ENCODE data around the gene ZNF385D. TPM values are rescaled to one million over a fixed set of nuclear protein-coding genes. Genes with fewer than 3 reads are reported as not detected.
"Not testable (repeated sequence)": the region's sequence is repeated elsewhere in the genome, so short reads cannot be mapped to it uniquely, and the experiment has no call there.

The ZNF385D gene
- total RNA-seq, 1 donor from 2014 or later: 1.3 TPM

DNA sequence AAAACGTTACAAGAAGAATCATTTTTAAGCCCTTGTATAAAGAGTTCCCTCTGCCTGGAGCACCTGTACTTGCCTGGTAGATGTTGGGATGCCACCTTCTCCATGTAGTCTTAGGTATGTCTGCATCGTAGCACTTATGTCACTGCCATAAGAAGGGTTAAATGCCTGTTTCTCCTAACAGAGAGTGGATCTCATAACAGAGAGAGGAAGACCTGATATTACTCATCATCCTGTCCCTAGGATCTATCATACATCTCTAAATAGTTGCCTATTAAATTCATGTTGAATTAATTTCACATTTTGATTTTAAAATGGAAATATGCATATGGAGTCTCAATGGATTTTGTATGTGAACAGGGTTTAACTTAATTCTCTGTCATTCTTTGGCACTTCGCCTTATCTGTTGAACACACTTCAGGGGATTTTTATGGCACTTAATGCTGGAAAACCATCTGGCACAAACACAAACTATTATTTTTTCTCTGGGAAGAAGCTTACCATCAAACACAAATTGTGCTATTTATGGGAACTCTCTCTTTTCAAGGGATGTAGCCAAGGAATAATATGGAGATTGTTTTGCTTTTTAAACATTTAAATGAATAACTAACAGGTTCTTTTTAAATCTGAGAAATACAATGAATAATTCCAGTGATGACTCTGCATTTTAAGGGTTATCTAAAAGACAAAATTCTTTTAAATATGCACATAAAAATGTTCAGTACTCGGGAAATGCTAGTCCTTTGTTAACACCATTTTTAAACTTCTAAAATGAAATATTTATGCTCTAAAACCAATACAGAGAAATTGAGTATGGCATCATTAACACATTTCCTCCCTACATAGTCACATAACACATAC lies 230.7 kb downstream of the ZNF385D start:
- DNase-seq (ENCODE audit: low read depth in 2 of 2): no peak

DNA sequence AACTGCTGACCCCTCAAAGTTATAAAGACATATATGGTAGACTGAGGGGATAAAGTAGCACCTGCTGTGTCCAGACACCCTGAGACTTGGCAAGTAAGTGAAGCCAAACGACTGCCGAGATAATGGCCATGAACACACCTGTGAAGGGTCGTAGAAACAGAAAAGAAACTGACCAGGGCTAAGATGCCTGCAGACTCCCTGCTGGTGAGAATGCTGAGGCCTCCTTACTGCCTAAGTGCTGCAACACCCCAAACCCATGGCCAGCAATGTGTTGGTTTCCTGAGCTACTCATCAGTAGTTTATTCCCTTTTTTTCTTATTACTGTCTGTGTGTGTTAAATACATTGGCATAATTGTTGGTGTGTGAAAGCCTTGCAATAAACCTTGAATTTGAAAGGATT lies 233.8 kb downstream of the ZNF385D start:
- no peak for DNase-seq (ENCODE audit: low read depth in 2 of 2)

DNA sequence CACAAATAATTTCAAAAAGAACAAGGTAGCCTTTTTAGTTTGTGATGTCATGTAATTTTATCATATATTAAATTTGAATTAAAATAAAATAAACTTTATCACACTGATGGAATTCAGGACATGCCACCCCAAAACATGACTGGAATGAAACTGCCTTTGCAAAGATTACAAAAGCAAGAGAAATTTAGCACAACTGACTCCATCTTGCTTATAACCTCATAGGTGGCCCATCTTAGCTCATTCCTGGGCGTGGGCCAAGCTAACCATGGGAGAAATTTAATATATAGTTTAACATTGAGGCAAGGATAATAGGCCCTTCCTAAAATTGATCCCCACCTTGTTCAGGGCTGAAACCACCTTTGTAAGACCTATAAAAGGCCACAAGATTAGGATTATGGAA lies 235.6 kb downstream of the ZNF385D start:
- DNase-seq (ENCODE audit: low read depth in 2 of 2): no peak

DNA sequence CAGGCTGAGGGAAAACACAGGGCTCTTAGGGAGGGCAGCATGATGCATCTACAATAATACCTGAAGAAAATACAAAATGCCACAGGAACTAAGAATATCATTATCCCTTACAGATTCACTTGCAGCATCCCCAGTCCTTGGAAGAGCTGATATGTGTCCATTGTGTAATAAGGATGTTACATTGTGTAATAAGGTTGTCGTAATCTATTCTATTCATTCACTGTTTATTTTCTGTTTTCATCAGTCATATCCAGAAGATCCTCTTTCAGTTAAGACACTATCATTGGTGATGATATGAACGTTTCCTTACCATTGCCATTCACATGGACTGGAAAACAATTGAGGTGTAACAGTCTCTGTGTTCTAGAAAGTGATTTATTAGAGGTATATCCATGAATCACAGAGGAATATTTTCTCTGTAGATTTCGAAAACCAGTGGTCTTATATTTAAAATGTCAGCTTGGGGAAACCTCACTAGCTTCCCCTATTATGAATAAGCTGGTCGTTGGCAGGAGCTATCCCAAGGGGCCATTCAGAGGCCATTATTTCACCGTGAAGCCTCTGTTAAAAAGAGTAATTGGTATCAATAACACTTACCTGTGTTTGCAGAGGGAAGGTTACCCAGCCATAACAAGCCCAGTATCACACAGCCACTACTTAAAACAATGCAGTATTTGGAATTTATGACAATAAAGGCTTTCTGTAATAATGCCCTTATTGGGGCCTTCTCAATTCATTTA lies 241.1 kb downstream of the ZNF385D start:
- DNase-seq (ENCODE audit: low read depth in 2 of 2): no peak

DNA sequence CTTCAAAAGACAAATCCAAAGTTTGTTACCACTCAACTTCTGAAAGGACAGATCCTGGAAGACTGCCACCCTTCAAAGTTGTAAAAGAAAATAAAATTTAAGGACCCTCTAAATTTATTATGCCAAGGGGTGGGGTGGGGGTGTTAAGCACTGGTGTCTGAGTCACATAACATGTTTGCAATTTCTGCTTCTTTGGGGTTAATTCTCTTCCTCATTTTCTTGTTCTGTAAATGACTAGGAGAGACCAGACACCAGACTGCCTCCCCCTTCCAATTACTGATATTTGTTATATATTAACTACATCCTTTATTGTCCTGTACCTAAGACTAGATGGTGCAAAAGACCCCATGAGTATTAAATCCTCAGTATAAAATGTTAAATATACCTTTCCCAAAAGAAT lies 242.8 kb downstream of the ZNF385D start:
- no peak for DNase-seq (ENCODE audit: low read depth in 2 of 2)

DNA sequence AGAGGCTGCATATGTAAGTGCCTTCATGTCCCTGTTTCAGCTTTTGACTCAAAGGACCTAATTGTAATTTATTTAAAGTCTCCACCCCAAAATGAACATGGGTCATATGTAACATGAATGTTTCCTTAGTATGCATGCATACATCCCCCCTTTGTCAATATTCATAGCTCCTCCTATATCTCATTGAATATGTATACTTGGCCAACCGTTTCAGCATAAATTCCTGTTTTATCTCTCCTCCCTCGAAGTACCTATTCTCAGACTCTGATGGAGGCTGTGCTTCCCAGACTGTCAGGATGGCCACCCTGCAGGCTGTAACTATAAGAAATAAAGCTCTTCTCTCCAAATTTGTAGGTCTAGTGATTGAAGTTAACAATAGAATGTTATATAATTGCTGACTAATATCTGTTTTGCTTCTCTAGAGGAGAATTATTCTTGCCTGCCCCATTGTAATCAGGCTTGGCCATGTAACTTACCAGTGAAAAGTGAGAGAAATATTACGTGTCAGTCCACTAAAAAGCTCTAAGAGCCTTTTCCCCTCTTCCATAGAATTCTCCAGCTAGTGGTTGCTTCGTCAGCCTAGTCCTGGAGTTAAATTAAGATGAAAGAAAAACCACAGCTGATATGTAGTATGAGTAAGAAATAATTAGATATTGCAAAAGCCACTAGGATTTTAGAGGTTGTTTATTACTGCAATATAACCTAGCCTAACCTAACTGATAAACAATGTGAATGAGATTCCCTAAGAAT lies 245.1 kb downstream of the ZNF385D start:
- DNase-seq (ENCODE audit: low read depth in 2 of 2): no peak

DNA sequence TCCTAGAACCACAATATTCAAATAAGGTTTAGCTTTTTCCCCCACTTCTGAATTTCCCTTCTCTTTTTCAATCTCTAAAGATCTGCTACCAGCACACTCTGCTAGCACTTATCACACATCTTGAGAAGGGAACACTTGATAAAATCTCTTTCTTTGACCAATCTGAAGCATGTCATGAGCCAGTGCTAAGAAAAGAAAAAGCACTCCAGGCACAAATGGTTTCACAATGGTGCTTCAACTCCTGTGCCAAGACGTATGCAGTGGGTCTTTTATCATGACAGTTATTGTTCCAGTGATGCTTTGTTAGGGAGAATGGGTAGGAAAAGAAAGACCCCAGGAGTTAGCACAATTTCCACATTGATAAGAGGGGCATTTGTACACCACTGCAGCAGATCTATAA lies 248.4 kb downstream of the ZNF385D start:
- no peak for DNase-seq (ENCODE audit: low read depth in 2 of 2)

DNA sequence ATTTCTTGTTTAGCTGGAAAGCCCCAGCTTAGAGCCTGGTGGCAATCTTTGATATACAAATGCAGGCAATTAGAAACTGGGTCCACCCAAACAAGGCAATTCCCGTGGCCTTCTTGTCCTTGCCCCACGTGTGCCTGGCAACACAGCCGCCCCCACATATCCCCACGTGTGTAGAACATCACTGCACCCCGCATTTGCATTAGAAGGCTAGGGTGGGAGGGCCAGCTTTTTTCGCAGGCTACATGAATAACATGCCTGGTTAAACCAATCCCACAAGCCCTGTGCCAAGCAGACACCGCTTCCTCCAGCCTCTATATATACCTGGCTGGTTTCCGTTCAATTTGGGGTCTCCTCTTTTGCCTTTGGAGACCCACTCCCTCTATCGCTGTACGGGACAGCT lies 250.2 kb downstream of the ZNF385D start:
- no peak for DNase-seq (ENCODE audit: low read depth in 2 of 2)

DNA sequence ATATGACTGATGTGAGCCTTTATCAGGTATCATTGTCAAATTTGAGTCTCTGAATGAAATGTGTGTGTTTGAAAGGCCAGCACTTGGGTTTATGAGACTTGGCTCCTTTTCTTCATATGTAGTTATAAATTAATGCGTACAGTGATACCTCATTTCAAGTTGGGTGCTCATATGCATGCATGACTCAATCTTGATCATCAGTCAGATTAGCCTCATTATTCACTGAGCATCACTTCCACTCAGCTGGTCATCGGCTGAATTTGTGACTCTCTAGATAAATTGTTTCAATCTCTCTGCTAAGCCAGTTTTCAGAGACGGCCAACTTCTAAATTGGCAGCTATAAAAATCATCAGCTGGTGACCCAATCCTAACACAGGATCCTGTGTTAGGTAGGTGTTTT lies 260.3 kb downstream of the ZNF385D start:
- not testable (repeated sequence) for DNase-seq (ENCODE audit: low read depth in 2 of 2)

DNA sequence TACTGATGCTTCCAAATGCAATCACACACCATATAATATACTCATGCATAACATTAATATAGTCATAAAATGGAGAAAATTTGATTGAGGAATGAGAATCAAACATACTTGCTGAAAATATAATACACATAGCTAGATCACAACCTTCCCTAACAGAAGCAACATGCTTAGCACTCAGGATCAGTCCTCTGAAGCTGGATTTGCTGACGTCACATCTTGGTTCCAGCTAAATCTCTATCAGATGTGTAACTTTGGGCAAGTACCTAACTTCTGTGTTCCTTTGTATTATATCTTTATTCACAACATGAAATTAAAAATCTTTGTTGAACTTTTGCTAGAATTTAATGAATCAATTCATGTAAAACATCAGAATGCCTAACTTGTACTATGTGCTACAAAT lies 263.5 kb downstream of the ZNF385D start:
- no peak for DNase-seq (ENCODE audit: low read depth in 2 of 2)

DNA sequence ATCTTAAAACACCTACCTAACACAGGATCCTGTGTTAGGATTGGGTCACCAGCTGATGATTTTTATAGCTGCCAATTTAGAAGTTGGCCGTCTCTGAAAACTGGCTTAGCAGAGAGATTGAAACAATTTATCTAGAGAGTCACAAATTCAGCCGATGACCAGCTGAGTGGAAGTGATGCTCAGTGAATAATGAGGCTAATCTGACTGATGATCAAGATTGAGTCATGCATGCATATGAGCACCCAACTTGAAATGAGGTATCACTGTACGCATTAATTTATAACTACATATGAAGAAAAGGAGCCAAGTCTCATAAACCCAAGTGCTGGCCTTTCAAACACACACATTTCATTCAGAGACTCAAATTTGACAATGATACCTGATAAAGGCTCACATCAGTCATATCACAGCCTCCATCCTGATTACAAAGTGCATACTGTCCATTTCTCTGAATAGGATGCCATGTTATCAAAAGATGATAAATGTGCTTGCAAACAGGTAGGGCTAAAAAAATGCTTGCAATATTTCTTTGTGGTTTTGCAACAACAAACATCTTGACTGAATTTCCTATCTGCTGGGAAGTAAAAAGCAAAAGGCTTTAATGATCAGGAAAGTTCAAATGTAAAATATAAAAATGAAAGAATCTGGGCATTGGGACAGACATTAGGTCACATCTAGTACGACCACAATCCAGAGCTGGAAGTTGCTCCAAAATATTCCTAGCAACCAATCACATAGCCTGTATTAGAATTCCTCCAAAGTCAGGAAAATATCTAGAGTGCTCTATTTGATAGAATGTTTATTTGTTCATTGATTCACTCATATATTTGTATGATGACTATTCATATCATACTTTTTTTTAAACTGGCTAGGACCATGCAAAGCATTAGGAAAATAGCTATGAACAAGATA lies 264.7 kb downstream of the ZNF385D start:
- not testable (repeated sequence) for DNase-seq (ENCODE audit: low read depth in 2 of 2)

DNA sequence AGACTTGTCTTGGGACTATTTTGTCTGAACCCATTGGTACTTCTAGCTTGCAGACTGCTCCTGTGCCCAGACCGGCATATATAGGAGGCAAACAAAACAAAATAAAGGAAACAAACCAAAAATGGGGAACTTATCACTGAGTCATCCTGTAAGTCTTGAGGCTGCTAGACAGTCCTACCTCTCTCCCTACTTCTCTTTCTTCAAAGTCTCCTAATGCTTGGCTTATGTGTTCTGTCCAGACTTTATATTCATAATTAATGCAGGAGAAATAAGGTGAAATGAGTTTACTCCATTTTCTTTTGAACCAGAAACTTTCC lies 266.2 kb downstream of the ZNF385D start:
- DNase-seq (ENCODE audit: low read depth in 2 of 2): no peak

DNA sequence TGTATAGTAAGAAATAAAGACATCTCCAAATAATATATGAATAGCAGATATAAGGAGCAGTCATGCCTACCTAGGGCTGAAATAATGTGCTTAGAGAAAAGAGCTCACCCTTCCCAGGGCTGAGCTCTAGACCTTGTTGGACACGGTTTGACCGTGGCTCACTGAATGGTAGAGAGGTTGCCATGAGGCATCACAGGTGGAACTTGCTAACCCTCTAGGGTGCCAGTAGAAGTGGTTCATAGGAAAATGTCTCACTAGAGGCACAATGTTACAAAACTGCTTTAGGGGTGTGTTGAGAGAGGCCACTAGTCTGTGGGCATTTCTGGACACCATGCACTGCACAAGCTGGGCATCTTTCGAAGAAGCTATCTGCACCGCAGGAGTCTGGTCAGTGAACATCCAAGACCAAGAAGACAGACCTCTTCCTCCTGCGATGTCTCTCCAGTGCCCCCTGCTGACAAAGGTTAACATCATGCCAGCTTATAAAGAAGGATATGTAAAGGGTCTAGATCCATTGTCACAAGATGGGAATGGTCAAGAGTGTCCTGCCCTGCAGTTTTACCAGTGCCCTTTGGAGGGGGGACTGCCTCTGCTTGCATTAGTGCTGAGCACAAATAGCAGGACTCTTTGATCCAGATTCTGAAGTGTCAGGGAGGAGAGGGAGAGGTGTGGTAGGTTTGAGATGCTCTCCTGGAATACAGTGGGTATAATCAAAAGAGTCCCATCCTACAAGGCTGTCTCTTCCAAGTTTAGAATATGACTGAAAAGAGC lies 266.8 kb downstream of the ZNF385D start:
- DNase-seq (ENCODE audit: low read depth in 2 of 2): peak; percentile 25 to 39

DNA sequence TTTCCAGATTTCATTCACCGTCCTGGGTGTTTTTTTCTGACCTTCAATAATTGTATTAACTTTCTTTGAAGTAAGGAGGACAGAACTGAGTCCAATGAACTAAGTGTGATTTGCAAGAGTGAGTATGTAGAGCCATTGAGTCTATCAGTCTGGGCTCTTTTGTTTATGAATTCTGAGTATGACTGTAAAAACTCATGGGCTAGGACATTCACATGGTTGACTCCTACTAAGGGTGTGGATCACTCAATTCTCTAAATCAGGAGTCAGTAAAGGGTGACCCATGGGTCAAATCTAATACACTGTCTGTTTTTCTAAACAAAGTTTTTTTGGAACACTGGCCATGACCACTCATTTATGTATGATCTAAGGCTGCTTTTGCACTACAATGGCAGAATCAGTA lies 269.0 kb downstream of the ZNF385D start:
- DNase-seq (ENCODE audit: low read depth in 2 of 2): no peak

DNA sequence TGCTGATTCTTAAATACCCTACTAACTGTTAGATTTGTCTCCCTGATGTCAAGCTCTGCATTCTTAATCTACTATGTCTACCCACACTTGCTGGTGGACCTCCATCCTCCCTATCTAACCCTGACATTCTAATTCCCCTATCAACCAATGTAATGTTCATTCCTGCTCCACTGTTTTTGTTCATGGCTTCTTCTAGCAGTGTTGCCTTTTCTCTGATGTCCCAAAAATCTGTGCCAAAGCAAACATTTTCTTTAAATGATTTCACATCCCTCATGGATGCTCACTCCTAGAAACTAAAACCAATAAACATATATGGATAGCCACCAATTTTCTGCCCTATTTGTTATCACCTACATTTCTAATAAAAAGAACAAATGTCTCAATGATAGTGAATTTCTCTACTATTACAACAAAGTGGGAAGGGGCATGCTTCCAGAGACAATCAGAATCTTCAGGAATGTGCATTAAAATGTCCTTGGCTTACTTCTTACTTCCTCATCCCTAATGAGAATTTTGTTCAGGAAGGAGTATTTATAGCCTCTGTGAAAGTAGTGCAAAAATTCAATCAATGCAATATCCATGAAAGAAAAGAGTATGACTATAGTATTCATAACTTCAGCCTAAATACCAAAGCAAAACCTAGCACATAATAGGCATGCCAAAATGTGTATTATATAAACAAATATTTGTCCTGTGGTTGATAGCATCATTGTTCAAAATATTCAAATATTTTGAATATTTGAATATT lies 273.3 kb downstream of the ZNF385D start:
- no peak for DNase-seq (ENCODE audit: low read depth in 2 of 2)

DNA sequence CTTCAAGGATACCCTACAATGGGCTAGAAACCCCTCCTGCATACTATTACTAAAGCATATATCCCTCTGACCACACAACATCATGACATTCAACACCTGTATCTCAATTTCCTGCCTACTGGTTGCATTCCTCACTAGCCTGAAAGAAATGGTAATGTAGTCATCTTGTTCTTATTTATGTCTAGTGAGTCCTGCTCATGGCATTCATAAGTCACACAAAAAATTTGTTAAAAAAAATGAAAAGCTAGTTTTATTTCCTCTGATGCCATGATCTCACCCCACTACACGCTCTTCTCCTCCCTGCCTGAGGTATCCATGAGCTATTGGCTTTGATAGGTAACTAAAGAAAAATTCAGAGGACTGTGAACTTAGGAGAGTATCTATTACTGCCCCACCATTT lies 284.5 kb downstream of the ZNF385D start:
- DNase-seq (ENCODE audit: low read depth in 2 of 2): no peak

DNA sequence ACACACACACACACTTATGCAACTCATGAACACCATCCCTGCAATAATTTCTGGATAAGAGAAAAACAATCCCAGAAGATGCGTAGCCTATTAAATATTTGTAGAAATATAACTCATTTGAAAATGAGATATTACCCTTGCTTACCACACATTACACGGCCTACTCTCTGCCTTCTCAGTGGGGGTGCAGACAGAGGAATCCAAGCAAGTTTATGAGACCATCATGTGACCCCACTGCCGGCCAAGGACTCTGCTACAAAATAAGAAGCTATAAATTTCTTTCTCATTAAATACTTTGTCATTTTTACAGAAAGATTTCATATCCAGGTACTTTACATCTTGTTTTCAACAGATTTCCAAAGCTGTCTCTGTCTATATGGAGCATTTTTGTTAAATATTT lies 286.3 kb downstream of the ZNF385D start:
- no peak for DNase-seq (ENCODE audit: low read depth in 2 of 2)

DNA sequence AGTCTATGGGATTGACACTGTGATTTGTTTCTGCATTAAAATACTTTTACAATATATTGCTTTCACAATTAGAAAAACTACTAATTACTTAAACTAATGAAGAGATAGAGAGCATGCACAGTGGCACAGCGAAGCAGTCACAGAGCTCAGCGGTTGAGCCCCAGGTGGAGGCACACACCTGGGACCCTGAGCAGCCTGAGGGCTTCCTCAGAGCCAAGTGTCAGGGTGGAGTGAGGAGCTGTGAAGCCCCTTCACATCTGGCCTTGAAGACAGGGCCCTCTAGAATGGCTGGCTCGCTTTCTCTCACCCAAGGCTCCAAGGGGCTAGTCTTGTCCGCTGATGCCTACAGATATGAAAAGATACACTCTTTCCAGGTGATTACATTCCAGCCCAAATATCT lies 287.7 kb downstream of the ZNF385D start:
- no peak for DNase-seq (ENCODE audit: low read depth in 2 of 2)

DNA sequence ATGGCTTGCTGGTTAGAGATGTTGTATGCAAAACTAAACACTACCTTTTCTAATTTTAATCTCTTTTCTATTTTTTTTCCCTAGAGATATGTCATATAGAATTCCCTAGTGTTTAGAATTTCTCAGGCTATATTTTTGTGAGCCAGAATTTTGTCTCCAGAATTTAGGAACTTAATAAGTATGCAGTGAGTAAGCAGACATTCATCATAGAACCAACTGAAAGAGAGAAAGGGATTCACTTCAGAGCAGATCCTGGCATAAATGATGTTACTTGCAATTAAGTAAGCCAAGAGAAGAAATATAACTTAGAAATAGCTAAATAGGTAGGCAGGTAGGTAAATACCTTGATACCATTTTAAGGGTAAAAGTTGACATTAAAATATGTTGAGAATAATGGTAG lies 288.9 kb downstream of the ZNF385D start:
- no peak for DNase-seq (ENCODE audit: low read depth in 2 of 2)

DNA sequence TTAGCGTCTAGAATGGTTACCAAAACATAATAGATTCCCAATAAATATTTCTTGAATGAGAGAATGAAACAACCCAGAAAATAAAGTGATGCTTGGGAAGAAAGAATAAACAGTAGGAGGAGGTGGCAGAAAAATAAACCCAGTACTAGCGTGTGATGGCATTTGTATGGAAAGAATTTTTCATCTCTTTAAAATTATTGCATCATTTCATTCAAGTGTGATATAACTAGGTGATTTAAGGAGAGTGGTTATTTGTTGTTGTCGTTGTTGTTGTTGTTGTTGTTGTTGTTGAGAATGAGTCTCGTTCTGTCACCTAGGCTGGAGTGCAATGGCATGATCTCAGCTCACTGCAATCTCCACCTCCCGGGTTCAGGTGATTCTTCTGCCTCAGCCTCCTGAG lies 293.9 kb downstream of the ZNF385D start:
- DNase-seq (ENCODE audit: low read depth in 2 of 2): no peak

Data from dermis microvascular lymphatic vessel endothelial cell (primary cell).